OCI-LY1 (cell line): Measurements from ENCODE around the gene GPR155.
"Not testable (repeated sequence)": the region's sequence is repeated elsewhere in the genome, so short reads cannot be mapped to it uniquely, and the experiment has no call there.

ENCODE experiments used
- EZH2 ChIP-seq: fragments of 200-600 bp; sonication (generic), shearing (Covaris generic); IDR thresholded peaks from 2 replicates; pipeline ENCODE4 v1.8.0; 2017; ENCODE audit warnings: borderline replicate concordance, mixed run types, mild to moderate bottlenecking, antibody characterized with exemption, low read length, moderate library complexity, mixed read lengths
- TF ChIP-seq, protein P1 (sequence below): fragments of 200-600 bp; sonication (generic), shearing (Covaris generic); IDR thresholded peaks from 2 replicates; pipeline ENCODE4 v1.5.1; 2017; ENCODE audit warnings: mild to moderate bottlenecking, antibody characterized with exemption, low read length, moderate library complexity, mixed read lengths

DNA sequence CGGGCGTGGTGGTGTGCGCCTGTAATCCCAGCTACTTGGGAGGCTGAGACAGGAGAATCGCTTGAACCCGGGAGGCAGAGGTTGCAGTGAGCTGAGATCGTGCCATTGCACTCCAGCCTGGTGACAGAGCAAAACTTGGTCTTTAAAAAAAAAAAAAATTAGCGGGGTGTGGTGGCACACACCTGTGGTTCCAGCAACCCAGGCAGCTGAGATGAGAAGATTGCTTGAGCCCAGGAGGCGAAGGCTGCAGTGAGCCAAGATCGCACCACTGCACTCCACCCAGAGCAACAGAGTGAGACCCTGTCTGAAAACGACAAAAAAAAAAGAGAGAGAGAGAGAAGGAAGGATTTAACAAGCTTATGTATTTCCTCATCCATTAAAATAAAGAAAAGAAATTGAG is 2.7 kb upstream of the GPR155 start:
- TF ChIP-seq EZH2: not testable (repeated sequence)
- TF ChIP-seq, protein P1, sequence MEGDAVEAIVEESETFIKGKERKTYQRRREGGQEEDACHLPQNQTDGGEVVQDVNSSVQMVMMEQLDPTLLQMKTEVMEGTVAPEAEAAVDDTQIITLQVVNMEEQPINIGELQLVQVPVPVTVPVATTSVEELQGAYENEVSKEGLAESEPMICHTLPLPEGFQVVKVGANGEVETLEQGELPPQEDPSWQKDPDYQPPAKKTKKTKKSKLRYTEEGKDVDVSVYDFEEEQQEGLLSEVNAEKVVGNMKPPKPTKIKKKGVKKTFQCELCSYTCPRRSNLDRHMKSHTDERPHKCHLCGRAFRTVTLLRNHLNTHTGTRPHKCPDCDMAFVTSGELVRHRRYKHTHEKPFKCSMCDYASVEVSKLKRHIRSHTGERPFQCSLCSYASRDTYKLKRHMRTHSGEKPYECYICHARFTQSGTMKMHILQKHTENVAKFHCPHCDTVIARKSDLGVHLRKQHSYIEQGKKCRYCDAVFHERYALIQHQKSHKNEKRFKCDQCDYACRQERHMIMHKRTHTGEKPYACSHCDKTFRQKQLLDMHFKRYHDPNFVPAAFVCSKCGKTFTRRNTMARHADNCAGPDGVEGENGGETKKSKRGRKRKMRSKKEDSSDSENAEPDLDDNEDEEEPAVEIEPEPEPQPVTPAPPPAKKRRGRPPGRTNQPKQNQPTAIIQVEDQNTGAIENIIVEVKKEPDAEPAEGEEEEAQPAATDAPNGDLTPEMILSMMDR: not testable (repeated sequence)
